IMR-90 (cell line): Measurements from ENCODE around the gene CCDC33. TPM values are rescaled to one million over a fixed set of nuclear protein-coding genes. Genes with fewer than 3 reads are reported as not detected.
A peak's percentile ranks its signal among the peaks of the same experiment; 100 is the strongest.

Experiments used
- ATAC-seq: fragments of 200-7000 bp; cut with Tn5 transposase; 2 replicates; pipeline ENCODE4 v1.9.1; 2020; ENCODE audit warnings: low read depth, mild to moderate bottlenecking, moderate library complexity
- BruUV-seq: library from RNA; stranded (reverse); fragments of 400-500 nt; replicated peaks from 2 replicates; lab custom pipeline; 2021; lab: Mats Ljungman, UMichigan
- CTCF ChIA-PET: fragments of 300-600 bp; formaldehyde crosslinking; extraction: SDS; loops from one replicate; lab custom pipeline; 2021; ENCODE audit warnings: antibody characterized with exemption; lab: Yijun Ruan, JAX
- POLR2A ChIA-PET: fragments of 300-600 bp; sonication (Branson Sonifier 250); formaldehyde crosslinking; loops from one replicate; lab custom pipeline; 2022; ENCODE audit warnings: antibody characterized with exemption; ENCODE audit not compliant: unreplicated experiment; lab: Charles Lee
- DNase-seq: peaks from one replicate; pipeline ENCODE4 v3.0.0; 2013
- H2AFZ ChIP-seq: replicated peaks from 2 replicates; pipeline ENCODE3; 2013; ENCODE audit warnings: low read length, mild to moderate bottlenecking; ENCODE audit not compliant: poor library complexity
- H2AK5ac ChIP-seq: 2 replicates; pipeline ENCODE4 v1.6.1; 2013; ENCODE audit warnings: low read depth, low read length, inconsistent platforms
- H2AK9ac ChIP-seq: replicated peaks from 2 replicates; pipeline ENCODE3; 2013; ENCODE audit warnings: mild to moderate bottlenecking, low read depth, low read length, moderate library complexity; ENCODE audit not compliant: poor library complexity
- H2BK120ac ChIP-seq: 2 replicates; pipeline ENCODE4 v1.6.1; 2013; ENCODE audit warnings: low read depth, low read length, inconsistent platforms
- H2BK15ac ChIP-seq: 3 replicates; pipeline ENCODE4 v1.6.1; 2013; ENCODE audit warnings: low read depth, low read length, inconsistent platforms
- H2BK20ac ChIP-seq: 2 replicates; pipeline ENCODE4 v1.6.1; 2013; ENCODE audit warnings: low read depth, mild to moderate bottlenecking, inconsistent platforms, low read length, moderate library complexity
- H2BK5ac ChIP-seq: 2 replicates; pipeline ENCODE4 v1.6.1; 2013; ENCODE audit warnings: mild to moderate bottlenecking, low read depth, low read length, inconsistent platforms; ENCODE audit not compliant: poor library complexity, severe bottlenecking
- H3K14ac ChIP-seq: replicated peaks from 2 replicates; pipeline ENCODE4 v1.6.1; 2013; ENCODE audit warnings: low read depth, low read length, inconsistent platforms
- H3K18ac ChIP-seq: 2 replicates; pipeline ENCODE4 v1.6.1; 2013; ENCODE audit warnings: low read depth, low read length, control low read depth
- H3K23ac ChIP-seq: 2 replicates; pipeline ENCODE4 v1.6.1; 2013; ENCODE audit warnings: low read depth, low read length, inconsistent platforms
- H3K27ac ChIP-seq: 2 replicates; pipeline ENCODE4 v1.5.1; 2013; ENCODE audit warnings: mild to moderate bottlenecking, control low read depth, low read length; ENCODE audit not compliant: insufficient read depth
- H3K27me3 ChIP-seq: 2 replicates; pipeline ENCODE4 v1.6.1; 2013; ENCODE audit warnings: low read length; ENCODE audit not compliant: control insufficient read depth, insufficient read depth
- H3K36me3 ChIP-seq: 2 replicates; pipeline ENCODE4 v1.6.1; 2013; ENCODE audit warnings: low read length, mixed read lengths; ENCODE audit not compliant: control insufficient read depth, insufficient read depth
- H3K4ac ChIP-seq: 2 replicates; pipeline ENCODE4 v1.6.1; 2013; ENCODE audit warnings: low read depth, low read length, inconsistent platforms
- H3K4me1 ChIP-seq: 2 replicates; pipeline ENCODE4 v1.6.1; 2013; ENCODE audit warnings: low read length, mixed read lengths; ENCODE audit not compliant: control insufficient read depth, insufficient read depth
- H3K4me2 ChIP-seq: 2 replicates; pipeline ENCODE4 v1.6.1; 2013; ENCODE audit warnings: low read depth, mild to moderate bottlenecking, control low read depth, low read length, moderate library complexity
- H3K4me3 ChIP-seq: 2 replicates; pipeline ENCODE4 v1.5.1; 2013; ENCODE audit warnings: low read depth, mild to moderate bottlenecking, control low read depth, low read length, moderate library complexity; ENCODE audit not compliant: insufficient read depth
- H3K56ac ChIP-seq: 2 replicates; pipeline ENCODE4 v1.6.1; 2013; ENCODE audit warnings: low read length, inconsistent platforms; ENCODE audit not compliant: insufficient read depth; ENCODE audit errors: extremely low read depth
- H3K79me1 ChIP-seq, 2 experiments: 2 replicates each; pipeline ENCODE4 v1.6.1; 2013; ENCODE audit warnings: low read length in 2 of 2, inconsistent platforms in 1 of 2, low read depth in 1 of 2
- H3K9ac ChIP-seq: 2 replicates; pipeline ENCODE4 v1.6.1; 2013; ENCODE audit warnings: low read depth, low read length, control low read depth
- H3K9me1 ChIP-seq: 2 replicates; pipeline ENCODE4 v1.6.1; 2013; ENCODE audit warnings: low read length, inconsistent platforms; ENCODE audit not compliant: insufficient read depth
- H3K9me3 ChIP-seq: 2 replicates; pipeline ENCODE4 v1.6.1; 2013; ENCODE audit warnings: low read length; ENCODE audit not compliant: control insufficient read depth, insufficient read depth
- H4K20me1 ChIP-seq: 2 replicates; pipeline ENCODE4 v1.6.1; 2013; ENCODE audit warnings: low read length, inconsistent platforms; ENCODE audit not compliant: insufficient read depth
- H4K5ac ChIP-seq: 2 replicates; pipeline ENCODE4 v1.6.1; 2013; ENCODE audit warnings: mild to moderate bottlenecking, low read depth, low read length, control low read depth
- H4K8ac ChIP-seq, 2 experiments: 2 replicates each; pipeline ENCODE4 v1.6.1; 2013; ENCODE audit warnings: low read depth in 2 of 2, low read length in 2 of 2, control low read depth in 1 of 2, inconsistent platforms in 1 of 2
- H4K91ac ChIP-seq: 2 replicates; pipeline ENCODE4 v1.6.1; 2013; ENCODE audit warnings: low read depth, low read length, inconsistent platforms; ENCODE audit not compliant: insufficient read depth
- CEBPB ChIP-seq: IDR thresholded peaks from 2 replicates; pipeline ENCODE4 v1.6.1; 2012; ENCODE audit warnings: low read depth, low read length, improper control_type of control experiment
- MAFK ChIP-seq: IDR thresholded peaks from 2 replicates; pipeline ENCODE4 v1.6.1; 2012; ENCODE audit warnings: low read depth, low read length, improper control_type of control experiment
- POLR2A ChIP-seq: IDR thresholded peaks from 2 replicates; pipeline ENCODE4 v1.6.1; 2012; ENCODE audit warnings: mild to moderate bottlenecking, low read depth, low read length
- WGBS, 2 experiments: methylation state at CpG; one replicate each; pipeline versions ENCODE4 v1.1.5 to v1.1.7; 2013; ENCODE audit warnings: missing lambda C conversion rate in 2 of 2; ENCODE audit not compliant: insufficient read length in 1 of 2; ENCODE audit errors: extremely low coverage in 2 of 2; 5-methylcytosine and 5-hydroxymethylcytosine counted together
- dilution Hi-C: fragments of 300-500 bp; cut with HindIII; formaldehyde crosslinking; loops from one replicate; pipeline ENCODE4 v1.14.3; 2018; ENCODE audit warnings: low sequenced_read_pairs; ENCODE audit not compliant: unreplicated experiment
- in situ Hi-C: fragments of 300-500 bp; cut with MboI; formaldehyde crosslinking; loops from 3 replicates; pipeline ENCODE4 v1.14.3; 2019; ENCODE audit warnings: low sequenced_read_pairs, inconsistent platforms, mixed read lengths
- intact Hi-C: fragments of 100-400 bp; cut with micrococcal nuclease; formaldehyde crosslinking; loops from 2 replicates; pipeline ENCODE4 v1.10.0; 2022
- polyA plus RNA-seq, 3 experiments: library from polyadenylated mRNA; depleted of rRNA; stranded (reverse); fragments of >200 nt; gene quantifications; 2 replicates each; pipeline ENCODE4 v1.2.3, GENCODE V29; 2012; ENCODE audit warnings: low replicate concordance in 1 of 3
- total RNA-seq: library from RNA; depleted of rRNA; stranded (reverse); fragments of >200 nt; gene quantifications from 2 replicates; pipeline ENCODE4 v1.2.3, GENCODE V29; 2012
- TF ChIP-seq, protein P1 (sequence below): conservative IDR thresholded peaks from 2 replicates; pipeline ENCODE4 v1.5.1; 2012; ENCODE audit warnings: mild to moderate bottlenecking, low read depth, low read length, improper control_type of control experiment

CCDC33 gene
- total and polyA plus RNA-seq, 2 of the 4 experiments (the other 2 are of a cell fraction) = not detected

DNA sequence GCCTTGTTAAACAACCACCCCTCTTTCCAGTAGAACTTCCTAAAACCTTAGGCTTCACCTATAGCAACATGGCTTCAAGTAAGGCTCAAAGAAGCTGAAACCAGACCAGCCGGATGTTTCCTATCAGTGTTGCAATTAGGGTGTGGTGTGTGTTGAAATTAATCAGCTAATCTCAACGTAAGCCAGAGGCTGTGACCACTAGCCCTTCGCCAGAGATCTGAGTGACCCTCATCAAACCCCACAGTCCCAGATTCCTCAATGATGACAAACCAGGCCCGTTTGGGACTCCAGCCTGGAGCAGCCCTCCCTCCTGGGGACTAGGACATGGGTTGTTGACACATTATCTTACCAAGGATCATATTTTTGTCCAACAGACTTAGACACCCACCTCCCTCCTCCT, 104.0 kb downstream of the CCDC33 start:
- Histone ChIP-seq H2AK5ac (no peak overlapping the region), H3K4me3 (no peak overlapping the region), H3K4ac (no peak overlapping the region), H4K5ac (no peak overlapping the region), H3K18ac (no peak overlapping the region), H3K14ac (no peak overlapping the region), H3K56ac (no peak overlapping the region), H3K23ac (no peak overlapping the region), H3K4me1 (peaks cover 2% of the 10 kb centered on the region; the same call in 1 of the 2 replicates), H3K36me3 (no peaks in the 10 kb centered on the region), H3K4me2 (no peak overlapping the region), H2BK15ac (no peak overlapping the region; the same call in 2 of the 3 replicates), H3K27me3 (peaks cover 18% of the 10 kb centered on the region; the same call in 1 of the 2 replicates), H2BK120ac (no peak overlapping the region), H2AK9ac (no peak overlapping the region), H3K79me1 (no peaks in the 10 kb centered on the region), H3K9me1 (peaks cover 17% of the 10 kb centered on the region; the same call in 1 of the 2 replicates), H2BK5ac (no peak overlapping the region), H3K9ac (no peak overlapping the region), H2AFZ (no peak overlapping the region), H4K20me1 (no peaks in the 10 kb centered on the region), H2BK20ac (0 out of 2 replicates have a peak overlapping the region, but pooled peaks have one; percentile 24), H4K8ac (no peak overlapping the region), H3K9me3 (no peaks in the 10 kb centered on the region), H4K91ac (no peak overlapping the region), H3K27ac (no peak overlapping the region)
- TF ChIP-seq POLR2A = no peak
- TF ChIP-seq, protein P1, sequence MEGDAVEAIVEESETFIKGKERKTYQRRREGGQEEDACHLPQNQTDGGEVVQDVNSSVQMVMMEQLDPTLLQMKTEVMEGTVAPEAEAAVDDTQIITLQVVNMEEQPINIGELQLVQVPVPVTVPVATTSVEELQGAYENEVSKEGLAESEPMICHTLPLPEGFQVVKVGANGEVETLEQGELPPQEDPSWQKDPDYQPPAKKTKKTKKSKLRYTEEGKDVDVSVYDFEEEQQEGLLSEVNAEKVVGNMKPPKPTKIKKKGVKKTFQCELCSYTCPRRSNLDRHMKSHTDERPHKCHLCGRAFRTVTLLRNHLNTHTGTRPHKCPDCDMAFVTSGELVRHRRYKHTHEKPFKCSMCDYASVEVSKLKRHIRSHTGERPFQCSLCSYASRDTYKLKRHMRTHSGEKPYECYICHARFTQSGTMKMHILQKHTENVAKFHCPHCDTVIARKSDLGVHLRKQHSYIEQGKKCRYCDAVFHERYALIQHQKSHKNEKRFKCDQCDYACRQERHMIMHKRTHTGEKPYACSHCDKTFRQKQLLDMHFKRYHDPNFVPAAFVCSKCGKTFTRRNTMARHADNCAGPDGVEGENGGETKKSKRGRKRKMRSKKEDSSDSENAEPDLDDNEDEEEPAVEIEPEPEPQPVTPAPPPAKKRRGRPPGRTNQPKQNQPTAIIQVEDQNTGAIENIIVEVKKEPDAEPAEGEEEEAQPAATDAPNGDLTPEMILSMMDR = no peak
- no peak for TF ChIP-seq MAFK
- peak; percentile 49; the same call in 1 of the 2 replicates for TF ChIP-seq CEBPB
- intact Hi-C loops = no loop called here
- ChIA-PET CTCF (no interaction called here), POLR2A (no interaction called here)
- dilution Hi-C loops = no loop called here
- WGBS, 2 experiments = 0% methylated on average over 1 of the region's 4 CpGs; no CpG with 5 or more reads in 1 of the 2 experiments
- ATAC-seq = peak; percentile 15; the same call in 1 of the 2 replicates
- no peak for DNase-seq
- BruUV-seq = no TSS peak
- in situ Hi-C loops = no loop called here
